ENCODE results near the gene PRSS53. TPM values are rescaled to one million over a fixed set of nuclear protein-coding genes. Genes with fewer than 3 reads are reported as not detected.
A peak's percentile ranks its signal among the peaks of the same experiment; 100 is the strongest.

Gene PRSS53
- total RNA-seq, 1 donor, result 2.8 TPM

DNA sequence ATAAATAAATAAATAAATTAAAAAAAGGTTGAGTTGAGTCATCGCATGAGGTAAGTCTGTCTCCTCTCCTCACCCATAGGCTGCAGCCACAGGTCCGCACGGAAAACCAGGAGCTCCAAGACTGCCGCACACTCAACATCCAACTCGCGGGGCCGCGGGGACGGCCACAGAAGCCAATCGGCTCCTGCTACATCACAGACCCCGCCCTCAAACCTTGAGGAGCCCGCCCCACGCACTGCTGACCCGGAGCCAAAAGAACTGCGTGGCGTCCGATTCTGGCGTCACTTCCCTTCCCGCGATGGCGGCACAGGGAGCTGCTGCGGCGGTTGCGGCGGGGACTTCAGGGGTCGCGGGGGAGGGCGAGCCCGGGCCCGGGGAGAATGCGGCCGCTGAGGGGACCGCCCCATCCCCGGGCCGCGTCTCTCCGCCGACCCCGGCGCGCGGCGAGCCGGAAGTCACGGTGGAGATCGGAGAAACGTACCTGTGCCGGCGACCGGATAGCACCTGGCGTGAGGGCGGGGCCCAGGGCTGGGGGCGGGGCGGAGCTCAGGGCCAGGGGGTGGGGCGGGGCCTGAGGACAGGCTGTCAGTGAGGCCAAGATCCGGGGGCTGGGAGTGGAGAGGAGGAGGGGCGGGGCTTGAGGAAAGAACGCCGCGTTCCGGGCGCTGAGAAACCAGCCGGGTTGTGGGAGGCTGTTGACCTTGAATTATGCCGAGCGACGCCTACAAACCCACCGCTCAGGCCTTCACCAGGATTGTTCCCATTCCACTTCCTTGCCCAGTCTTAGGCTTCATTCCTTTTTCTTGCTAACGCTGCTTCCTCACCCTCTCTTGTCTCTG is 28.9 kb upstream of the PRSS53 start, which contains the start of gene KAT8:
Gene KAT8, plus strand, starts transcription at position 281 of the 839 bp plus-strand sequence. Its CDS starts 18 bp downstream, at position 299.
- TF ChIP-seq CTCF (IDR thresholded peaks at IDR 0.05; ENCODE audit: insufficient read depth, low read length), result no peak
- DNase-seq (ENCODE audit: low read depth), result peak; percentile 96
- H3K4me3 ChIP-seq (ENCODE audit: low read depth, low read length), result peak within 1 kb of the TSS; percentile 94

GRCh38 chr16:31114468-31114867 is 25.7 kb upstream of the PRSS53 start:
- no peak for DNase-seq (ENCODE audit: low read depth)
- H3K4me3 ChIP-seq (ENCODE audit: low read depth, low read length), result no peak overlapping the region
- TF ChIP-seq CTCF (IDR thresholded peaks at IDR 0.05; ENCODE audit: insufficient read depth, low read length), result no peak

DNA sequence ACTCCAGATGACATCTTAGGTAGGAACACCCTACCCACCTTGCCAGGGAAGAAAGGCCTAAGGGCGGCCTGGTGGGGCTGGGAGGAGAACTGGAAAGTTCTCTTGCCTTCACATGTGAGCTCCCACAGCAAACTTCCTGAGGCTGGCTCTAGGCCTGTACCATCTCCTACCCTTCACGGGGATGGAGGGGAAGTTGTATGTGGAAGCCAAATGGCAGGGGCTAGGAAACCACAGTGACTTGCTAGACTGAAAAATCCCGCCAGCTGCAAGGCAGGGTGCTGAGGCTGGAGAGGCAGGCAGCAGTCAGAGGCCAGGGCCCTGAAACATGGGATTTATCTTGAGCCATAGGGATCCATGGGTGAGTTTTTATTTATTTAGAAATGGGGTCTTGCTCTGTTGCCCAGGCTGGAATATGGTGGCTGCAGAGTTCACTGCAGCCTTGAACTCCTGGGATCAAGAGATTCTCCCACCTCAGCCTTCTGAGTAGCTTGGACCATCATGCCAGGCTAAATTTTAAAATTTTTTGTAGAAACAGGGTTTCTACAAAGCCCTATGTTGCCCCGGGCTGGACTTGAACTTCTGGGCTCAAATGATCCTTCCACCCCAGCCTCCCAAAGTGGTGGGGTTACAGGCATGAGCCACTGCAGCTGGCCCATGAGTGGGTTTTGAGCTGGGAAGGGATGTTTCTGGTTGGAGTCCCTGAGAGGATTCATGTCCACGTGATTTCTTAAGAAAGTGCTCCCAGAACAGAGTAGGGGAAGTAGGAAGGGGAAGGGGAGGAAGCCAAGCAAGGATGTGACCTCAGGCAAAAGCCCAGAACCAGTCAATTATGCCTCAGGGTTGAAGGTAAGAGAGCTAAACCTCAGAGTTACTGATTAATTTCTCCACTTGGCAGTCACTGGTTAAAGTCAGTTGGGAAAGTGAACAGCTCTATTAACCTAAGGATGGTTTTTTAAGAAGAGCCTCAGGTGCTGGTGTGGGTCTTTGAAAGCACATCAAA is 24.7 kb upstream of the PRSS53 start:
- H3K4me3 ChIP-seq (ENCODE audit: low read depth, low read length), result no peak overlapping the region
- DNase-seq (ENCODE audit: low read depth), result no peak
- TF ChIP-seq CTCF (IDR thresholded peaks at IDR 0.05; ENCODE audit: insufficient read depth, low read length), result no peak

DNA sequence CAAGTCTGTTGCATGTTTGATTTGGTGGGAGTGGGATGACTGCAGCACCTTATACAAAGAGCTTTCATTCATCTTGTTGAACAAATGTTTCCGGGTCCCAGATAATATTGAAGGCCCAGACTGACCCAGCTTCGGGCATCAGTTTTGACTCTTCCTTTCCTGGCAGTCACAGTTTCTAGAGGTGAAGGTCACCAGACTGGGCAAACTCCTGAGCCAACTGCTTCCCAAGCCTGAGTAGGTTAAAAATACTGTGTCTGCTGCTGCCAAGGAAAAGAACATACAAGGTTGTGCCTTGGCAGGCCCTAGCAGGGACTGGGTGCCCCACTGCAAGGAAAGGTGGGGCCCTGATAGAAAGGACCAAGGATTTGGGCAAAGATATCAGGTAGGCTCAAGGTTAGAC is 24.0 kb upstream of the PRSS53 start:
- DNase-seq (ENCODE audit: low read depth), result no peak
- no peak overlapping the region for H3K4me3 ChIP-seq (ENCODE audit: low read depth, low read length)
- TF ChIP-seq CTCF (IDR thresholded peaks at IDR 0.05; ENCODE audit: insufficient read depth, low read length), result no peak

- TF ChIP-seq CTCF (IDR thresholded peaks at IDR 0.05; ENCODE audit: insufficient read depth, low read length), result no peak
- H3K4me3 ChIP-seq (ENCODE audit: low read depth, low read length), result no peak overlapping the region
- no peak for DNase-seq (ENCODE audit: low read depth)
Measured at GRCh38 chr16:31111881-31112466, 23.2 kb upstream of the PRSS53 start.
